Right atrium auricular region (tissue), 2 donors: ENCODE measurements around the gene NT5E. TPM values are rescaled to one million over a fixed set of nuclear protein-coding genes. Genes with fewer than 3 reads are reported as not detected.
A peak's percentile ranks its signal among the peaks of the same experiment; 100 is the strongest.

ENCODE experiments used
- DNase-seq: peaks from one replicate; pipeline ENCODE4 v3.0.0-alpha.2; 2019; ENCODE audit warnings: low spot score
- H3K27ac ChIP-seq, 2 donors: fragments of 200-600 bp; sonication (generic); 1 replicate in 1 of 2; 2 replicates in 1 of 2; pipeline ENCODE4 v1.5.1; 2016 to 2019
- H3K27me3 ChIP-seq, 2 donors: fragments of 200-600 bp; sonication (generic); one replicate each; pipeline versions ENCODE4 v1.5.1 to v1.6.0; 2017 to 2019
- H3K36me3 ChIP-seq: fragments of 200-600 bp; sonication (generic); one replicate; pipeline ENCODE4 v1.5.1; 2016
- H3K4me1 ChIP-seq, 2 donors: fragments of 200-600 bp; sonication (generic); one replicate each; pipeline versions ENCODE4 v1.5.1 to v1.6.0; 2017 to 2019
- H3K4me3 ChIP-seq, 2 donors: fragments of 200-600 bp; sonication (generic); 1 replicate in 1 of 2; 2 replicates in 1 of 2; pipeline ENCODE4 v1.5.1; 2017 to 2019; ENCODE audit warnings: mild to moderate bottlenecking in 1 of 2, moderate library complexity in 1 of 2
- H3K9me3 ChIP-seq, 2 donors: fragments of 200-600 bp; sonication (generic); one replicate each; pipeline ENCODE4 v1.5.1; 2019
- CTCF ChIP-seq, 2 donors: fragments of 200-600 bp; sonication (generic); IDR thresholded peaks; one replicate each; pipeline ENCODE4 v1.5.1; 2019; ENCODE audit warnings: antibody characterized with exemption in 2 of 2
- total RNA-seq, 2 donors: library from RNA; depleted of rRNA; stranded (reverse); fragments of >200 nt; gene quantifications; one replicate each; pipeline ENCODE4 v1.1.0, GENCODE V29; 2016

The NT5E gene
- total RNA-seq, 2 donors from 2014 or later = 7.1 to 10.6 TPM

GRCh38 chr6:85436411-85436810, 13.5 kb upstream of the NT5E start:
- TF ChIP-seq CTCF (IDR thresholded peaks at IDR 0.05) = no peak
- H3K27me3 ChIP-seq = no peaks in the 10 kb centered on the region
- H3K4me1 ChIP-seq = no peaks in the 10 kb centered on the region
- peak overlapping the region in 1 of 2 donors; percentile 56 for H3K27ac ChIP-seq
- H3K9me3 ChIP-seq = peaks cover 0 to 9% of the 10 kb centered on the region in 2 donors
- H3K4me3 ChIP-seq = no peak overlapping the region
- no peak for DNase-seq
- H3K36me3 ChIP-seq = no peaks in the 10 kb centered on the region

- no peak overlapping the region for H3K27ac ChIP-seq
Measured at GRCh38 chr6:85436939-85437495, 12.9 kb upstream of the NT5E start.

GRCh38 chr6:85443349-85444117, 6.3 kb upstream of the NT5E start:
- no peak overlapping the region for H3K27ac ChIP-seq
- TF ChIP-seq CTCF (IDR thresholded peaks at IDR 0.05) = no peak
- DNase-seq = no peak
- no peaks in the 10 kb centered on the region for H3K36me3 ChIP-seq
- no peaks in the 10 kb centered on the region for H3K9me3 ChIP-seq
- H3K4me1 ChIP-seq = peaks cover 0 to under 1% of the 10 kb centered on the region in 2 donors
- H3K27me3 ChIP-seq = no peaks in the 10 kb centered on the region
- no peak overlapping the region for H3K4me3 ChIP-seq

More at GRCh38 chr6:85436939-85437495, 12.9 kb upstream of the NT5E start:
- no peak for DNase-seq
- Histone ChIP-seq H3K36me3 (no peaks in the 10 kb centered on the region), H3K4me1 (no peaks in the 10 kb centered on the region), H3K4me3 (no peak overlapping the region), H3K27me3 (no peaks in the 10 kb centered on the region), H3K9me3 (peaks cover 0 to 9% of the 10 kb centered on the region in 2 donors)
- no peak for TF ChIP-seq CTCF (IDR thresholded peaks at IDR 0.05)

GRCh38 chr6:85449388-85449817, 480 bp upstream of the NT5E start:
- H3K36me3 ChIP-seq = no peaks in the 10 kb centered on the region
- no peak for DNase-seq
- TF ChIP-seq CTCF (IDR thresholded peaks at IDR 0.05) = no peak
- H3K4me3 ChIP-seq = peak overlapping the region; percentile 48 to 63
- no peaks in the 10 kb centered on the region for H3K9me3 ChIP-seq
- H3K27me3 ChIP-seq = no peaks in the 10 kb centered on the region
- H3K27ac ChIP-seq = peak overlapping the region; percentile 82 to 87
- H3K4me1 ChIP-seq = peaks cover 0 to 20% of the 10 kb centered on the region in 2 donors

GRCh38 chr6:85451565-85452306, 1.9 kb downstream of the NT5E start:
- peaks cover 0 to 20% of the 10 kb centered on the region in 2 donors for H3K4me1 ChIP-seq
- TF ChIP-seq CTCF (IDR thresholded peaks at IDR 0.05) = no peak
- H3K27ac ChIP-seq = peak overlapping the region; percentile 82 to 87
- H3K9me3 ChIP-seq = no peaks in the 10 kb centered on the region
- H3K36me3 ChIP-seq = no peaks in the 10 kb centered on the region
- H3K4me3 ChIP-seq = no peak overlapping the region
- H3K27me3 ChIP-seq = no peaks in the 10 kb centered on the region
- no peak for DNase-seq
